Naive thymus-derived CD8-positive, alpha-beta T cell (primary cell): ENCODE data around the gene MBD6. TPM values are rescaled to one million over a fixed set of nuclear protein-coding genes. Genes with fewer than 3 reads are reported as not detected.

Experiments
- ATAC-seq, 2 donors: fragments of 150-1000 bp; cut with Tn5 transposase in 1 of 2; sonication (Bioruptor Pico), chemical (Tn5 transposase) in 1 of 2; 1 replicate in 1 of 2; 2 replicates in 1 of 2; pipeline ENCODE4 v1.10.0; 2021; ENCODE audit warnings: mild to moderate bottlenecking in 2 of 2, moderate library complexity in 2 of 2
- POLR2A ChIA-PET: fragments of 350-600 bp; sonication (Branson Sonifier 250); formaldehyde crosslinking; loops from one replicate; lab custom pipeline; 2021; ENCODE audit warnings: antibody characterized with exemption; lab: Charles Lee
- DNase-seq, 10 donors: peaks; one replicate each; pipeline versions ENCODE4 v3.0.0 to v3.0.0-alpha.2; 2020 to 2022
- H3K27ac Mint-ChIP-seq, 10 donors: one replicate each; pipeline ENCODE4 v1.8.0; 2020 to 2022; ENCODE audit warnings: mild to moderate bottlenecking in 10 of 10, mixed read lengths in 10 of 10, moderate library complexity in 4 of 10, inconsistent platforms in 1 of 10
- H3K27me3 Mint-ChIP-seq, 5 donors: one replicate each; pipeline ENCODE4 v1.8.0; 2021 to 2022; ENCODE audit warnings: mixed read lengths in 5 of 5
- H3K36me3 Mint-ChIP-seq, 3 donors: one replicate each; pipeline ENCODE4 v1.8.0; 2020 to 2022; ENCODE audit warnings: mixed read lengths in 3 of 3, mild to moderate bottlenecking in 2 of 3, inconsistent platforms in 1 of 3
- H3K4me1 Mint-ChIP-seq, 4 donors: one replicate each; pipeline ENCODE4 v1.8.0; 2021 to 2022; ENCODE audit warnings: mixed read lengths in 4 of 4
- H3K4me3 Mint-ChIP-seq, 10 donors: one replicate each; pipeline ENCODE4 v1.8.0; 2020 to 2022; ENCODE audit warnings: mild to moderate bottlenecking in 10 of 10, mixed read lengths in 10 of 10, moderate library complexity in 6 of 10, inconsistent platforms in 1 of 10
- H3K9me3 Mint-ChIP-seq, 9 donors: one replicate each; pipeline ENCODE4 v1.8.0; 2020 to 2022; ENCODE audit warnings: mixed read lengths in 9 of 9, mild to moderate bottlenecking in 3 of 9, inconsistent platforms in 1 of 9, moderate library complexity in 1 of 9
- polyA plus RNA-seq, 3 donors: library from polyadenylated mRNA; unstranded; fragments of 300-500 nt; fragmentation: Illumina TruSeq; gene quantifications; one replicate each; pipeline ENCODE4 v1.2.3, GENCODE V29; 2021
- total RNA-seq, 8 experiments: library from RNA in 2 of 8; stranded (reverse) in 2 of 8; gene quantifications; one replicate each; pipeline ENCODE4 v1.2.3 and lab custom pipeline; 2021 to 2026

Gene MBD6
- total and polyA plus RNA-seq, 5 experiments from 2014 or later: 0.38 to 104 (median 2.5) TPM

GRCh38 chr12:57477710-57478681, 44.6 kb upstream of the MBD6 start:
- H3K27ac Mint-ChIP-seq: peak overlapping the region; percentile 97 to 100 (median 100)
- peak overlapping the region; percentile 94 to 100 (median 98) for H3K4me3 Mint-ChIP-seq
- peaks cover 5 to 31% (median 8%) of the 10 kb centered on the region in 3 donors for H3K36me3 Mint-ChIP-seq
- peaks cover 50 to 88% (median 80%) of the 10 kb centered on the region in 4 donors for H3K4me1 Mint-ChIP-seq
- DNase-seq (peak in 9 of 10 donors; percentile 27 to 80 (median 54)), ATAC-seq (peak; percentile 43 to 46)
- H3K27me3 Mint-ChIP-seq: no peaks in the 10 kb centered on the region
- H3K9me3 Mint-ChIP-seq: no peaks in the 10 kb centered on the region
- POLR2A ChIA-PET: interaction anchor here (0.7 to 10.3 kb wide), 18 partner anchors 9 to 388 kb away, joined by 3 to 135 read pairs (median 4); partner anchors contain the start of genes DDIT3, GLI1, MARS1 and PIP4K2C

- H3K4me1 Mint-ChIP-seq: peaks cover 44 to 86% (median 77%) of the 10 kb centered on the region in 4 donors
- POLR2A ChIA-PET: interaction anchor here (1.0 to 10.3 kb wide), 6 partner anchors 11 to 262 kb away, joined by 3 to 135 read pairs (median 18); partner anchors contain the start of genes DDIT3, GLI1 and MARS1
- H3K36me3 Mint-ChIP-seq: peaks cover 5 to 21% (median 8%) of the 10 kb centered on the region in 3 donors
- ATAC-seq: no peak
- no peaks in the 10 kb centered on the region for H3K27me3 Mint-ChIP-seq
- H3K9me3 Mint-ChIP-seq: no peaks in the 10 kb centered on the region
- H3K27ac Mint-ChIP-seq: peak overlapping the region; percentile 97 to 100 (median 100)
- no peak for DNase-seq
- peak overlapping the region; percentile 94 to 100 (median 98) for H3K4me3 Mint-ChIP-seq
These were observed 43.6 kb upstream of the MBD6 start for GRCh38 chr12:57479043-57479375.

- POLR2A ChIA-PET: interaction anchor here (0.8 to 10.3 kb wide), 13 partner anchors 10 to 265 kb away, joined by 3 to 135 read pairs (median 4); partner anchors contain the start of genes DDIT3, GLI1, INHBE and MARS1
- H3K9me3 Mint-ChIP-seq: no peaks in the 10 kb centered on the region
- peak; percentile 57 to 71 for ATAC-seq
- peak in 9 of 10 donors; percentile 42 to 90 (median 79) for DNase-seq
- H3K4me1 Mint-ChIP-seq: peaks cover 39 to 80% (median 71%) of the 10 kb centered on the region in 4 donors
- H3K36me3 Mint-ChIP-seq: peaks cover under 1 to 15% (median 4%) of the 10 kb centered on the region in 3 donors
- peak within 1 kb of the TSS; percentile 97 to 100 (median 100) for H3K27ac Mint-ChIP-seq
- H3K27me3 Mint-ChIP-seq: no peaks in the 10 kb centered on the region
- peak within 1 kb of the TSS; percentile 94 to 100 (median 98) for H3K4me3 Mint-ChIP-seq
These were observed 43.1 kb upstream of the MBD6 start, which contains the start of gene ARHGAP9 for GRCh38 chr12:57479376-57480115. Gene ARHGAP9, minus strand, starts transcription at chr12:57479866. Its CDS starts 460 bp downstream, at chr12:57479406.

- Mint-ChIP-seq H3K4me1 (peaks cover 29 to 61% (median 55%) of the 10 kb centered on the region in 4 donors), H3K4me3 (peak overlapping the region in 8 of 10 donors; percentile 13 to 99 (median 60)), H3K9me3 (no peaks in the 10 kb centered on the region), H3K27me3 (no peaks in the 10 kb centered on the region), H3K27ac (peak overlapping the region; percentile 97 to 100 (median 100)), H3K36me3 (no peaks in the 10 kb centered on the region)
- no peak for ATAC-seq
- no peak for DNase-seq
- POLR2A ChIA-PET: interaction anchor here (0.8 to 10.3 kb wide), 4 partner anchors 8 to 36 kb away, joined by 4 to 135 read pairs (median 74); partner anchors contain the start of genes DDIT3, GLI1 and INHBE
These were observed 41.0 kb upstream of the MBD6 start for GRCh38 chr12:57481671-57482070.

GRCh38 chr12:57483466-57483865, 39.2 kb upstream of the MBD6 start:
- H3K4me3 Mint-ChIP-seq: peak overlapping the region in 1 of 10 donors; percentile 16
- peaks cover 30 to 56% (median 53%) of the 10 kb centered on the region in 4 donors for H3K4me1 Mint-ChIP-seq
- DNase-seq (no peak), ATAC-seq (no peak)
- H3K27me3 Mint-ChIP-seq: no peaks in the 10 kb centered on the region
- POLR2A ChIA-PET: interaction anchor here (0.8 to 10.3 kb wide), 2 partner anchors 8 to 35 kb away, joined by 4 to 135 read pairs; partner anchors contain the start of gene DDIT3
- no peaks in the 10 kb centered on the region for H3K9me3 Mint-ChIP-seq
- peaks cover 0 to 6% (median 0%) of the 10 kb centered on the region in 3 donors for H3K36me3 Mint-ChIP-seq
- peak overlapping the region in 9 of 10 donors; percentile 14 to 86 (median 67) for H3K27ac Mint-ChIP-seq

GRCh38 chr12:57485695-57486094, 36.9 kb upstream of the MBD6 start:
- no peak overlapping the region for H3K4me3 Mint-ChIP-seq
- H3K36me3 Mint-ChIP-seq: peaks cover 0 to 22% (median 0%) of the 10 kb centered on the region in 3 donors
- POLR2A ChIA-PET: interaction anchor here (0.7 to 6.4 kb wide), 2 partner anchors 10 to 120 kb away, joined by 3 to 65 read pairs; no protein-coding TSS in a partner anchor

GRCh38 chr12:57487055-57487596, 35.5 kb upstream of the MBD6 start:
- ATAC-seq: no peak
- Mint-ChIP-seq H3K36me3 (peaks cover 6 to 37% (median 13%) of the 10 kb centered on the region in 3 donors), H3K9me3 (no peaks in the 10 kb centered on the region), H3K27me3 (no peaks in the 10 kb centered on the region), H3K27ac (peak overlapping the region; percentile 88 to 98 (median 97)), H3K4me3 (peak overlapping the region in 4 of 10 donors; percentile 95 to 99 (median 96)), H3K4me1 (peaks cover 13 to 40% (median 38%) of the 10 kb centered on the region in 4 donors)
- peak in 2 of 10 donors; percentile 20 to 63 for DNase-seq
- POLR2A ChIA-PET: interaction anchor here (0.7 to 6.4 kb wide), 6 partner anchors 7 to 39 kb away, joined by 5 to 65 read pairs (median 9); partner anchors contain the start of genes ARHGAP9 and DDIT3

More at GRCh38 chr12:57485695-57486094, 36.9 kb upstream of the MBD6 start:
- Mint-ChIP-seq H3K27me3 (no peaks in the 10 kb centered on the region), H3K4me1 (peaks cover 20 to 47% (median 46%) of the 10 kb centered on the region in 4 donors), H3K27ac (peak overlapping the region in 7 of 10 donors; percentile 11 to 73 (median 41)), H3K9me3 (no peaks in the 10 kb centered on the region)
- ATAC-seq (no peak), DNase-seq (no peak)

GRCh38 chr12:57487597-57488401, 34.8 kb upstream of the MBD6 start, which contains the start of gene MARS1:
Gene MARS1, plus strand, starts transcription at chr12:57488068. Its CDS starts 23 bp downstream, at chr12:57488091.
- H3K27me3 Mint-ChIP-seq: no peaks in the 10 kb centered on the region
- H3K4me3 Mint-ChIP-seq: peak within 1 kb of the TSS; percentile 92 to 99 (median 96)
- peak within 1 kb of the TSS; percentile 88 to 98 (median 97) for H3K27ac Mint-ChIP-seq
- peaks cover 13 to 43% (median 39%) of the 10 kb centered on the region in 4 donors for H3K4me1 Mint-ChIP-seq
- ATAC-seq (peak; percentile 97 to 98), DNase-seq (peak; percentile 76 to 95 (median 90))
- H3K9me3 Mint-ChIP-seq: no peaks in the 10 kb centered on the region
- peaks cover 8 to 43% (median 17%) of the 10 kb centered on the region in 3 donors for H3K36me3 Mint-ChIP-seq
- POLR2A ChIA-PET: interaction anchor here (0.7 to 6.4 kb wide), 9 partner anchors 8 to 38 kb away, joined by 3 to 65 read pairs (median 6); partner anchors contain the start of genes ARHGAP9 and DDIT3

- Mint-ChIP-seq H3K4me3 (peak overlapping the region; percentile 92 to 99 (median 96)), H3K4me1 (peaks cover 13 to 41% (median 34%) of the 10 kb centered on the region in 4 donors), H3K9me3 (no peaks in the 10 kb centered on the region), H3K27ac (peak overlapping the region; percentile 88 to 98 (median 97)), H3K36me3 (peaks cover 11 to 46% (median 19%) of the 10 kb centered on the region in 3 donors), H3K27me3 (no peaks in the 10 kb centered on the region)
- POLR2A ChIA-PET: interaction anchor here (0.6 to 6.4 kb wide), 10 partner anchors 9 to 32 kb away, joined by 3 to 65 read pairs (median 4); partner anchors contain the start of genes ARHGAP9 and DDIT3
- ATAC-seq (no peak), DNase-seq (no peak)
These were observed 34.0 kb upstream of the MBD6 start for GRCh38 chr12:57488402-57489156.
